Osteocyte (in vitro differentiated cells): Measurements from ENCODE around the gene LMBR1. TPM values are rescaled to one million over a fixed set of nuclear protein-coding genes. Genes with fewer than 3 reads are reported as not detected.

Source experiments
- DNase-seq: peaks from one replicate; pipeline ENCODE4 v3.0.0; 2021; ENCODE audit warnings: mixed read lengths; ENCODE audit not compliant: unreplicated experiment; ENCODE audit errors: extremely low spot score
- H3K27ac Mint-ChIP-seq: one replicate; pipeline ENCODE4 v1.8.0; 2021; ENCODE audit warnings: mild to moderate bottlenecking, mixed read lengths; ENCODE audit not compliant: unreplicated experiment
- H3K27me3 Mint-ChIP-seq: one replicate; pipeline ENCODE4 v1.8.0; 2021; ENCODE audit warnings: mixed read lengths; ENCODE audit not compliant: unreplicated experiment
- H3K36me3 Mint-ChIP-seq: one replicate; pipeline ENCODE4 v1.8.0; 2021; ENCODE audit warnings: mixed read lengths; ENCODE audit not compliant: unreplicated experiment
- H3K4me1 Mint-ChIP-seq: one replicate; pipeline ENCODE4 v1.8.0; 2021; ENCODE audit warnings: mixed read lengths; ENCODE audit not compliant: unreplicated experiment
- H3K4me3 Mint-ChIP-seq: one replicate; pipeline ENCODE4 v1.8.0; 2021; ENCODE audit warnings: mild to moderate bottlenecking, moderate library complexity, mixed read lengths; ENCODE audit not compliant: unreplicated experiment
- H3K9me3 Mint-ChIP-seq: one replicate; pipeline ENCODE4 v1.8.0; 2021; ENCODE audit warnings: mixed read lengths; ENCODE audit not compliant: unreplicated experiment
- total RNA-seq: library from RNA; stranded (reverse); gene quantifications from 2 replicates; pipeline ENCODE4 v1.2.1, GENCODE V29; 2021
- TF ChIP-seq, protein P1 (sequence below): fragments of 200-600 bp; sonication (generic); IDR thresholded peaks from 2 replicates; pipeline ENCODE4 v1.5.0; 2021; ENCODE audit warnings: antibody characterized with exemption, mild to moderate bottlenecking, moderate library complexity

The LMBR1 gene
- total RNA-seq, 1 donor from 2014 or later, result 55.8 TPM

DNA sequence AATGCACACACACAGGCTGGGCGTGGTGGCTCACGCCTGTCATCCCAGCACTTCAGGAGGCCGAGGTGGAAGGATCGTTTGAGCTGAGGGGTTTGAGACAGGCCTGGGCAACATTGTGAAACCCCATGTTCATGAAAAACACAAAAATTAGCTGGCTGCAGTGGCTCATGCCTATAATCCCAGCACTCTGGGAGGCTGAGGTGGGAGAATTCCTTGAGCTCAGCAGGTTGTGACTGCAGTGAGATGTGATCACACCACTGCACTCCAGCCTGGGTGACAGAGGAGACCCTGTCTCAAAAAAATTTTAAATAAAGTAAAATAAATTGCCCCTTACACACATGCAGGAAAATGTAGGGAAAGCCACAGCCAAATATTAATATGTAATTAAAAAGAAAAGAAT, 208.3 kb downstream of the LMBR1 start:
- Mint-ChIP-seq H3K27ac (no peak overlapping the region), H3K4me1 (no peaks in the 10 kb centered on the region), H3K36me3 (peaks cover 6% of the 10 kb centered on the region), H3K9me3 (no peaks in the 10 kb centered on the region), H3K4me3 (no peak overlapping the region), H3K27me3 (no peaks in the 10 kb centered on the region)
- DNase-seq, result no peak
- TF ChIP-seq, protein P1, sequence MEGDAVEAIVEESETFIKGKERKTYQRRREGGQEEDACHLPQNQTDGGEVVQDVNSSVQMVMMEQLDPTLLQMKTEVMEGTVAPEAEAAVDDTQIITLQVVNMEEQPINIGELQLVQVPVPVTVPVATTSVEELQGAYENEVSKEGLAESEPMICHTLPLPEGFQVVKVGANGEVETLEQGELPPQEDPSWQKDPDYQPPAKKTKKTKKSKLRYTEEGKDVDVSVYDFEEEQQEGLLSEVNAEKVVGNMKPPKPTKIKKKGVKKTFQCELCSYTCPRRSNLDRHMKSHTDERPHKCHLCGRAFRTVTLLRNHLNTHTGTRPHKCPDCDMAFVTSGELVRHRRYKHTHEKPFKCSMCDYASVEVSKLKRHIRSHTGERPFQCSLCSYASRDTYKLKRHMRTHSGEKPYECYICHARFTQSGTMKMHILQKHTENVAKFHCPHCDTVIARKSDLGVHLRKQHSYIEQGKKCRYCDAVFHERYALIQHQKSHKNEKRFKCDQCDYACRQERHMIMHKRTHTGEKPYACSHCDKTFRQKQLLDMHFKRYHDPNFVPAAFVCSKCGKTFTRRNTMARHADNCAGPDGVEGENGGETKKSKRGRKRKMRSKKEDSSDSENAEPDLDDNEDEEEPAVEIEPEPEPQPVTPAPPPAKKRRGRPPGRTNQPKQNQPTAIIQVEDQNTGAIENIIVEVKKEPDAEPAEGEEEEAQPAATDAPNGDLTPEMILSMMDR, result no peak

DNA sequence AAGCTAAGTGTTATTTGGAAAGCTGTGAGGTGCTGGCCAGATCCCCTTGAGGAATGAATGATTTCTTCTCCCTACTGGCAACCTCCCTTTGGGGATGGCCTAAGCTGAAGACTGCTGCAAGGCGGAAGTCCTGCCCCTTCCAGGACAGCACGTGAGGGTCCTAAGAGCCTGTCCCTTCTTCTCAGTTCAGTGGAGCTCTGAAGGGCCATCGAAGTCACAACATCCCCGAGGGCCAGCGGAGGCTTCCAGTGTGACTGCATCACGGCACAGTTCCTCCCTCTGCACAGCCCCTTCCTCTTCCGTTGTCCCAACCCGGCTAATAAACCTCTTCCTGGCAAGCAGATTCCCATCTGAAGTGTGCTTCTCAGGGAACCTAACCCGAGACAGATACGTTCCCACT, 208.7 kb downstream of the LMBR1 start:
- H3K9me3 Mint-ChIP-seq, result no peaks in the 10 kb centered on the region
- no peaks in the 10 kb centered on the region for H3K4me1 Mint-ChIP-seq
- no peak overlapping the region for H3K4me3 Mint-ChIP-seq
- peaks cover 8% of the 10 kb centered on the region for H3K36me3 Mint-ChIP-seq
- no peak for DNase-seq
- no peaks in the 10 kb centered on the region for H3K27me3 Mint-ChIP-seq
- TF ChIP-seq, protein P1, result no peak
- H3K27ac Mint-ChIP-seq, result no peak overlapping the region

DNA sequence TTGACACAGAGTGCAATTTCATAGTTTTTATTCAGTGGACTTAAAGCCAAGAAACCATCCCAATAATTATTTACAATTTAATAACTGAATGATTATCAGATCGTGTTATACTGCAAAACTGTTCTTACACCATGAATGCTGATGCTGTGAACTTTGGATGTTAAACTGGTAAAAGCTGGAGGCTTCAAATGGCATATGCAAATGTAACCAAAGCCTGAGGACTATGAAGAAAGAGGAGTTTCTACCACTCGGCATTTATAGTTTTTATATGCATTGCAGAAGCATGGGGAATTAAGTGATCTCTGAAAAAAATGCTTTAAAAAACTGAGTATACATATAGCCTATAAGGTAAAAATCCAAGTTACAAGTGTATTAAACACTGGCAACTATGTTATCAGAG, 210.1 kb downstream of the LMBR1 start:
- no peak for DNase-seq
- TF ChIP-seq, protein P1, result no peak
- no peak overlapping the region for H3K4me3 Mint-ChIP-seq
- no peak overlapping the region for H3K27ac Mint-ChIP-seq
- no peaks in the 10 kb centered on the region for H3K4me1 Mint-ChIP-seq
- no peaks in the 10 kb centered on the region for H3K9me3 Mint-ChIP-seq
- peaks cover 8% of the 10 kb centered on the region for H3K36me3 Mint-ChIP-seq
- H3K27me3 Mint-ChIP-seq, result no peaks in the 10 kb centered on the region

DNA sequence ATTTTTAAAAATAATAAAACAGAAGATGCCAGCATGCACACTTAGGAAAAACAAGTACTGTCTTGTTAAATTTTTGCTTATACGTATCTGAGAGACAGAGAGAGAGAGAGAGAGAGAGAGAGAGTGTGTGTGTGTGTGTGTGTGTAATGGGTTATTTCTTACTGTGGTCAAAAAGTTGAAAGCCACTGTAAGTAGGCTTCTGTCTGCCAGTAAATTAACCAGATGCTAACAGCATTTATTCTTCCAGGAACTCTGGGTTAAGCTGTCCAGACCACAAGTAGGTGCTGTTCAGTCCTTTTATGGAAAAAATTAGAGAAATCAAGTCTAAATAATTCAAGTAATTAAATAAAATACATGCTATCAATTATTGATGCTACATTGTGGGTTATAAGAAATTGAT, 212.7 kb downstream of the LMBR1 start:
- no peak overlapping the region for H3K27ac Mint-ChIP-seq
- H3K9me3 Mint-ChIP-seq, result no peaks in the 10 kb centered on the region
- no peak for DNase-seq
- peaks cover 14% of the 10 kb centered on the region for H3K36me3 Mint-ChIP-seq
- no peak overlapping the region for H3K4me3 Mint-ChIP-seq
- no peaks in the 10 kb centered on the region for H3K4me1 Mint-ChIP-seq
- TF ChIP-seq, protein P1, result no peak
- no peaks in the 10 kb centered on the region for H3K27me3 Mint-ChIP-seq

DNA sequence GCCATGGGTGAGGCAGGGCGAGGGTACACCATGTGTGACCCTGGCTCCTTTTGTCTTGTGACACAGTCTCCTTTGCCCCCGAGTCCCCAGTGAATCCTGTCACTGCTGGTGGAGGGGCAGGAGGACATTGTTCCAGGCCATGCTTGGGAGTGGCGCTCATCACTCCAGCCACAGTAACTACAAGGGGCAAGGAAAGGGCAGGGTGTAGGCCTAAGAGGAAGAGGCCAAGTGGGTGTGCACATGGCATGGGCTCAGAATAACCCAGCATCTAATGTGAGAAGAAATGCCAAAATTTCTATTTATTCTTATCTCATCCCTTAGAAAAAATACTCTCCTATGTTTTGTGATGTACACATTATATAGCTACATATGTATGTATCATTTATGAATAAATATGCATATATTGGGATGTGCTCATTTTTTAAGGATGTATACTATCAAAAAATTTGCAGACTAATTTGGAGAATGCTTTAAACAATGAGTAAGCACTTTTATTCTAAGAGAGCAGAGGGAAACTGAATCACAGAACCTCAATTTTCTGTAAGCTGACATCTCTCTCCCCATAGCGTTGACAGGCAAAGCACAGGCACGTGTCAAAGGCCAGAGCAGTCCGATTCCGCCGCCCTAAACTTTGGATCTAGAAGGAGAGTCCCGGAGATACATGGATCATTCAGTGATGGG, 215.5 kb downstream of the LMBR1 start:
- Mint-ChIP-seq H3K4me1 (no peaks in the 10 kb centered on the region), H3K36me3 (peaks cover 10% of the 10 kb centered on the region), H3K27me3 (no peaks in the 10 kb centered on the region), H3K4me3 (no peak overlapping the region), H3K9me3 (no peaks in the 10 kb centered on the region), H3K27ac (no peak overlapping the region)
- DNase-seq, result no peak
- TF ChIP-seq, protein P1, result no peak
